ENCODE results near the gene SPRYD3.
A peak's percentile ranks its signal among the peaks of the same experiment; 100 is the strongest.
"Not testable (repeated sequence)": the region's sequence is repeated elsewhere in the genome, so short reads cannot be mapped to it uniquely, and the experiment has no call there.

The SPRYD3 gene

GRCh38 chr12:53079226-53080117 lies at the start of gene SPRYD3:
Gene SPRYD3 (minus strand): TSS chr12:53079390. CDS start chr12:53079333, 57 bp downstream.
- TF ChIP-seq POLR2A (IDR thresholded peaks at IDR 0.05; ENCODE audit: low read length) (peak; percentile 81), GATA1 (IDR thresholded peaks at IDR 0.05; ENCODE audit: low read depth, low read length) (no peak)
- DNase-seq, result peak; percentile 97 to 98

DNA sequence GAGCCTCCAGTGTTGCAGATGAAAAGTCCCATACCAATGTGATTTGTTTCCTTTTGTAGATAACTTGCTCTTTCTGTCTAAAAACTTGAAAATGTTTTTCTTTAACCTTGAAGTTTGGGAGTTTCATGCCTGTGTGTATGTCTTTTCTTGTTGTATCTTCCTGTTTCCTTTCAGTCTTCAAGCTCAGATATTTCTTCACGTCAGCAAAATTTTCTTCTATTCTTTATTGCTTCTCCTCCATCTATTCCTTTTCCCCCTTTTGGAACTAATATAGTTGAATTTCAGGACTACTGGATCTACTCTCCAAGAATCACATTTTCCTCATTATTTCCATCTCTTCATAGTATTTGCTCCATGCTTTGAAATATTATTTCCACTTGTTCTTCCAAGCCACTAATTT lies 48.0 kb upstream of the SPRYD3 start:
- no peak for DNase-seq
- TF ChIP-seq POLR2A (IDR thresholded peaks at IDR 0.05; ENCODE audit: low read length) (no peak), GATA1 (IDR thresholded peaks at IDR 0.05; ENCODE audit: low read depth, low read length) (no peak)

GRCh38 chr12:53124352-53124723 lies 45.1 kb upstream of the SPRYD3 start:
- no peak for DNase-seq
- no peak for TF ChIP-seq POLR2A (IDR thresholded peaks at IDR 0.05; ENCODE audit: low read length)
- TF ChIP-seq GATA1 (IDR thresholded peaks at IDR 0.05; ENCODE audit: low read depth, low read length), result no peak

DNA sequence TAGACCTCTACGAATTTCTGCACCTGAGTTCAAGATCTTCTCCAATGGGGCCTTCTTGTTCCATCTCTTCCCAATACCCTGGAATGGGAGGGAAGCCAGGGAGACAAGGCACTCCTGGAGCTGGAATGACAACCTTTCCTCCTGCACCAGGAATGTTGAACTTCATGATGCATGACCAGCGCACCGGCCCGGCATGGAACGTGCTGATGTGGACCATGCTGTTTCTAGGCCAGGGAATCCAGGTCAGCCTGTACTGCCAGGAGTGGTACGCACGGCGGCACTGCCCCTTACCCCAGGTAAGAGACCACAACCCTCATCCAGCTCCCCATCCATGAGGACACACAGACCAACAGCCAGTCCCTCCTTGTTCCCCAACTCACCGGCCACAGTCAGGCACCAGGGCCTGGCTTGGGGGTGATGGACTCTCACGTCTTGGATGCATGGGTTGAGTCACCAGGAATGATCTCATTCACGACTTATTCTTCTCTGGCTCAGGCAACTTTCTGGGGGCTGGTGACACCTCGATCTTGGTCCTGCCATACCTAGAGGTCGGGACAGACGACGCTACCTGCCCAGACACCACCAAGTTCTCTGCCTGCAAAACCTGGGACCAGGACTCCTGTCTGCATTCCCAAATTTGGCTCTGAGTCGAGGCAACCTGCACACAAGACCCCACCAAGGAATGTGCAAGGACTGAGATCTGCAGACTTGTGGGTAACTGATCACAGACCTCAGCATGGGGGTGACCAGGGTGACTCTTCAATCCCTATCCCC lies 44.6 kb upstream of the SPRYD3 start:
- no peak for DNase-seq
- TF ChIP-seq GATA1 (IDR thresholded peaks at IDR 0.05; ENCODE audit: low read depth, low read length), result no peak
- no peak for TF ChIP-seq POLR2A (IDR thresholded peaks at IDR 0.05; ENCODE audit: low read length)

DNA sequence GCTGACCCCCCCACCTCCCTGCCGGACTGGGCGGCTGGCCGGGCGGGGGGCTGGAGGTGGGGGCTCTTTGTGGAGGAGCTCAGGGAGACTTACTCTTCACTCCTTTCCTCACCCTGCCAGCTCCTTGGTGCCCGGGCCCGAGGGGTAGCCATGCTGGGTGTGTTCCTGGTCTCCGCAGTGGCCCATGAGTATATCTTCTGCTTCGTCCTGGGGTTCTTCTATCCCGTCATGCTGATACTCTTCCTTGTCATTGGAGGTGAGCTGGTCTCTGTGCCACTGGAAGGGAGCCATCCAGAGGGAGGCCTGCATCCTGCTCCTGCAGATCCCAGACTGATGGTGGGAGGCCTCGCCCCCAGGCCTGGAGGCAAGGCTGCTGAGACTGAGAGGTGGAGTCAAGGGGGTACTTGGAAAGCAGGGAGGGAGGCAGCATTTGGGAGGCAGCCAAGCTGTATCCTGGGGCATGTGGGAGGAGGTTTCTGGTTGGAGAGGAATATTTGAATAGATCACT lies 43.8 kb upstream of the SPRYD3 start:
- no peak for TF ChIP-seq GATA1 (IDR thresholded peaks at IDR 0.05; ENCODE audit: low read depth, low read length)

DNA sequence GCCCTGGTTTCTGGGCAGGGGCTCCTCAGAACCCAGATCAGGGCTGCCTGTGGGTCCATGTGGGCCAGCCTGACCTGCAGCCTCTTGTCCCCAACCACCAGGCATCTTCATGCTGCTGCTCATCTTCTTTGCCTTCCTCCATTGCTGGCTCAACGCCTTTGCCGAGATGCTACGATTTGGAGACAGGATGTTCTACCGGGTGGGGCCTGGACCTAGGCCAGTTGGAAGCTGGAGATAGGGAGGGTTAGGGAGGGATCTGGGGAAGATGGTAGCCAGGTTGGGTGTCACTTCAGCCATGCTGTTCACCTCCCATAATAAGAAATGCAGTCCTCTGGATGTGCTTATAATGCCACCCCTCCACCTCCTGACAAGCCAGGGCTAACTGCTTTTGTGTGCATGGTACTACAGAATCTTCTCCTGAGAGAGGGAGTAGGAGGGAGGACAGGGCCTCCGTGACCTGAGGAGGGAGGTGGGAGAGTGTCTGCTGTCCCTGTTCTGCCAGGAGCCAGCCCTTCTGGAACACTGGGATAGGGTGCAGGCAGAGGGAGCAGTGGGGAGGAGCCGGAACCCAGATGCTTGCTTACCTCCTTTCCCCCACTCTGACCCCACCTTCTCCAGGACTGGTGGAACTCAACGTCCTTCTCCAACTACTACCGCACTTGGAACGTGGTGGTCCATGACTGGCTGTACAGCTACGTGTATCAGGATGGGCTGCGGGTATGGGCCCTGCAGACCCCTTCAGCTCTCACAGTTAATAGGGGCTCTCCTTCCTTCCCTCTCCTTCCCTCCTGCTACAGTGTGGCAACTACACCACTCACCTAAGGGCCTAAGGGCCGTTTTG lies 41.7 kb upstream of the SPRYD3 start:
- no peak for DNase-seq
- TF ChIP-seq GATA1 (IDR thresholded peaks at IDR 0.05; ENCODE audit: low read depth, low read length) (no peak), POLR2A (IDR thresholded peaks at IDR 0.05; ENCODE audit: low read length) (no peak)

More for the DNA sequence above, 43.8 kb upstream of the SPRYD3 start:
- DNase-seq, result no peak

GRCh38 chr12:53118751-53119300 lies 39.6 kb upstream of the SPRYD3 start:
- no peak for TF ChIP-seq POLR2A (IDR thresholded peaks at IDR 0.05; ENCODE audit: low read length)
- TF ChIP-seq GATA1 (IDR thresholded peaks at IDR 0.05; ENCODE audit: low read depth, low read length), result no peak
- no peak for DNase-seq

GRCh38 chr12:53115891-53116648 lies 36.9 kb upstream of the SPRYD3 start:
- TF ChIP-seq GATA1 (IDR thresholded peaks at IDR 0.05; ENCODE audit: low read depth, low read length), result no peak
- TF ChIP-seq POLR2A (IDR thresholded peaks at IDR 0.05; ENCODE audit: low read length), result no peak

GRCh38 chr12:53115112-53115890 lies 36.1 kb upstream of the SPRYD3 start:
- TF ChIP-seq GATA1 (IDR thresholded peaks at IDR 0.05; ENCODE audit: low read depth, low read length) (no peak), POLR2A (IDR thresholded peaks at IDR 0.05; ENCODE audit: low read length) (no peak)
- DNase-seq, result no peak

More at GRCh38 chr12:53115891-53116648, 36.9 kb upstream of the SPRYD3 start:
- no peak for DNase-seq

DNA sequence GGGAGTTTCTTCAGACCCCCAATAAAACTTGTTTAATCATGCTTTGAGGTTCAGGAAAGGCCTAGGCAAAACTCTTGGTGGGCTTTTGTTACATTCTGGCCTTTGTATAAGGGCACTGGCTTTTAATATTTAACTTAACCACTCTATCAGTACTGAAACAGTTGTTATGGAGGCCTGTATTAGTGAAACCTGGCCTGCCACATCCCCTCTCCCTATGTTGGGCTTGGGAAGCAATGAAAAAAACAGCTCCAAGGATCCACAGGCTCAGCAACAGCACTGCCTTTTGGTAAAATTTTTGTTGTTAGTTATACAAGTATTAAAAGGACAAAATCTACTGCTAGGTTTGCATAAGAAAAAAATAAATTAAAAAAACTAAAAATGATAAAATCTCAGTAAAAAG lies 34.8 kb upstream of the SPRYD3 start:
- TF ChIP-seq POLR2A (IDR thresholded peaks at IDR 0.05; ENCODE audit: low read length) (no peak), GATA1 (IDR thresholded peaks at IDR 0.05; ENCODE audit: low read depth, low read length) (no peak)

DNA sequence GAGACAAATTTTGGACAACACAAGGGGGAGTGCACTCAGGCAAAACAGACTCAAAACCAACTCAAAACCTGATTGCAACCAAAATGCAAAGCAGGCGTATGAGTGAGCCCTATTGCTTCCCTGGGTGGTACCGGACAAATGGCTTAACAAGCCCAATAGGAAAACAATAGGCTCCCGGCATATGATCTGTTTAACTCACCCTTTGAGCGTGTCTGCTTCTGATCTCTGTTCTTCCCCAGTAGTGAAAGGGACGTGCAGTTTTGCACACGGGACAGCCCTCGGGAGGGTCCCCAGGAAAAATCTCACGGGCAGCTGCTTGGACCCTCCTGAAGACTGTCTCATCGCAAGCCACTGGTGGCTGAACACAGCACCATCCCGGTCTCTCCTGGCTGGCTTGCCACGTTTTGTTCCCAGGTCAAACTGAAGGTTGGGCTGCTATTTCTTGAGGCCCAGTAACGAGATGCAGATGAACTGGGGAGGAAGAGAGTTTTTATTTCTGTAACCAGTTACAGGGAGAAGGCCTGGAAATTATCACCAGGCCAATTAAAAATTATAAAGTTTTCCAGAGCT lies 34.0 kb upstream of the SPRYD3 start:
- TF ChIP-seq GATA1 (IDR thresholded peaks at IDR 0.05; ENCODE audit: low read depth, low read length) (no peak), POLR2A (IDR thresholded peaks at IDR 0.05; ENCODE audit: low read length) (no peak)
- no peak for DNase-seq

More for the DNA sequence above, 34.8 kb upstream of the SPRYD3 start:
- no peak for DNase-seq

DNA sequence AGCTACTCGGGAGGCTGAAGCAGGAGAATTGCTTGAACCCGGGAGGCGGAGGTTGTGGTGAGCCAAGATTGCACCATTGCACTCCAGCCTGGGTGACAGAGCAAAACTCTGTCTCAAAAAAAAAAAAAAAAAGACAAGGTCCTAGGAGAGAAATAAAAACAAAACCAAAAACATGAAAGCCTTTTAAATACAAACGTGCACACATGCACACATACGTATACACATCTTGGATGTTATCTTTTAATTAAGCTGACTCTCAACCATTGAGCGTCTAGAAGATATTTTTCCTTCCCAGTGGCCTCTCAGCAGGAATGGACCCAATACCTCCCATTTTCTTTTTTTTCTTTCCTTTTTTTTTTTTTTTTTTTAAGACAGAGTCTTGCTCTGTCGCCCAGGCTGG lies 33.2 kb upstream of the SPRYD3 start:
- DNase-seq, result not testable (repeated sequence)
